GM13977 (cell line): ENCODE results near the gene SYNJ2.
A peak's percentile ranks its signal among the peaks of the same experiment; 100 is the strongest.
"Not testable (repeated sequence)": the region's sequence is repeated elsewhere in the genome, so short reads cannot be mapped to it uniquely, and the experiment has no call there.

Source experiments
- DNase-seq: peaks from one replicate; pipeline ENCODE4 v3.0.0; 2012; ENCODE audit warnings: low spot score
- CTCF ChIP-seq: IDR thresholded peaks from 2 replicates; pipeline ENCODE4 v1.5.1; 2012; ENCODE audit warnings: mild to moderate bottlenecking, control low read depth; ENCODE audit not compliant: insufficient read depth; ENCODE audit errors: extremely low read depth, missing control alignments
- in situ Hi-C: fragments of 300-500 bp; cut with MboI; formaldehyde crosslinking; loops from one replicate; pipeline ENCODE4 v1.12.0; 2022; ENCODE audit warnings: low sequenced_read_pairs, low pct_unique_long_range_greater_than_20kb, mixed read lengths, inconsistent platforms; ENCODE audit not compliant: unreplicated experiment

Gene SYNJ2

GRCh38 chr6:157942351-157942750, 39.3 kb upstream of the SYNJ2 start:
- in situ Hi-C loops: no loop called here
- DNase-seq: no peak
- no peak for TF ChIP-seq CTCF

- no peak for TF ChIP-seq CTCF
- in situ Hi-C loops: no loop called here
- DNase-seq: no peak
Observed at GRCh38 chr6:157943249-157943963, 38.3 kb upstream of the SYNJ2 start.

GRCh38 chr6:157943964-157944283, 37.7 kb upstream of the SYNJ2 start:
- in situ Hi-C loops: no loop called here
- no peak for DNase-seq
- no peak for TF ChIP-seq CTCF

DNA sequence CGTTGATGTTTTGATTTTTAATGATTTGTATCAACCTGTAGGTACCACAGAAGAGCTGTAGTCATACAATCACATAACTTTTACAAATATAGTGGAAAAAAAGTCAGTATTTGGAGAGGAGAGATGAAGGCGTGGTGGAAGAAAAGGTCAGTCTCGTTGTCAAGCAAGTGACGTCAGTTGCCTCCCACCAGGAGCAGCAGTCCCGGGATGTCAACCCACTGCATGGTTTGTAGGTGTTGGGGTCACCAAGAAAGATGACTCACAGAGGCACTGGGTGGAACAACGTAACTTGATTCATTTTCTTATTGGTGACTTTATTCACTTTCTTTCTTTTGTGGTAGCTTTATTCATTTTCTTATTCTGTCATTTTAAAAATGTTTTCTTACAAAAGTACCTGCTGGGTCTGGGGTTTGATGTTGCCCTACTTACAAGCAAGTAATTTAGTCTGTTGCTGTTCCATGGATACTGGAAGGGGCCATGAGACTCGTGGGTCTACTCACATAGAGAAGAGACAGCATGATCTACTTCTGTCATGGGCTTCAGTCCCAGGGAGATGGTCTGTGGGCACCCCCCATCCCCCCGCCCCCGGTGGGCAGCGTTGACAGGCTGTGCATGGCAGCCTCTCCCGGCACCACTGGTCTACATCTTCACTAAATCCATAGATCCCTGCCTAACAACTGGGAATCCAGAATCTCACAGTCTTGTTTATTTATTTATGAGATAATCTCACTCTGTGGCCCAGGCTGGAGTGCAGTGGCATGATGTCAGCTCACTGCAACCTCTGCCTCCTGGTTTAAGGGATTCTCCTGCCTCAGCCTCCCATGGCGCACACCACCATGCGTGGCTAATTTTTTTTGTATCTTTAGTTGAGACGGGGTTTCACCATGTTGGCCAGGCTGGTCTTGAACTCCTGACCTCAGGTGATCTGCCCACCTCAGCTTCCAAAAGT, 36.4 kb upstream of the SYNJ2 start:
- in situ Hi-C loops: no loop called here
- no peak for TF ChIP-seq CTCF

DNA sequence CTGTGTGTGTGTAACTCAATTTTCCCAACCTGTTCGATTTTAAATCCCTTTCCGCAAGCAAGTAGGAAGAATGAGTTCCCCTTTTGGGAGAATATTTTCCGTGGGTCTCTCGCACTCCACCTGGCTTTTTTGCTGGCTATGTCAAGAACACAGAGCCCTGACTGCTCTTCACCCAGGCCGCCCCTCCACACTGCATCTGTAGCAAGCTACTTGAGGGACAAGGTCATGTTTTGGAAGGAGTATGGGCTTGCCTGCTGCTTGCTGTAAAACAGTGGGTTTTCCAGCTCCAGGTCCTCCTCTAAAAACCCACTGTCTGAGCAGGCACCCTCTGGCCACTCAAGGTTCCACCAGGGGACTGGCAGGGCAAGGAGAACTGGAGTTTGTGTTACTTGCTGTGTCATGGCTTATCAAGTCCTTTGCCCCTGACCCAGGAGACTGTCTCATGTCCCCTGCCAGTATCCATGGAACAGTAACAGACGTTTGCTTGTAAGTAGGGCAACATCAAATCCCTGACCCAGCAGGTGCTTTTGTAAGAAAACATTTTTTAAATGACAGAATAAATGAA, 35.5 kb upstream of the SYNJ2 start:
- in situ Hi-C loops: no loop called here
- TF ChIP-seq CTCF: no peak
- DNase-seq: no peak

More for the DNA sequence above, 36.4 kb upstream of the SYNJ2 start:
- DNase-seq: no peak

GRCh38 chr6:157946865-157947532, 34.7 kb upstream of the SYNJ2 start:
- in situ Hi-C loops: no loop called here
- peak; percentile 87 for TF ChIP-seq CTCF
- peak; percentile 78 for DNase-seq

GRCh38 chr6:157950899-157951298, 30.8 kb upstream of the SYNJ2 start:
- DNase-seq, in situ Hi-C loops: not testable (repeated sequence)
